PFSK-1 (cell line): ENCODE measurements around the gene ZNF462.

ENCODE experiments used
- FOXP2 ChIP-seq: optimal IDR thresholded peaks from 2 replicates; pipeline ENCODE3; 2011; ENCODE audit warnings: borderline replicate concordance, control low read depth, inconsistent platforms; ENCODE audit not compliant: insufficient read depth; ENCODE audit errors: extremely low read length, extremely low read depth
- POLR2AphosphoS5 ChIP-seq: IDR thresholded peaks from 2 replicates; pipeline ENCODE4 v1.6.1; 2012; ENCODE audit warnings: low read depth, mild to moderate bottlenecking, control low read depth, low read length, moderate library complexity
- SIN3A ChIP-seq: IDR thresholded peaks from 2 replicates; pipeline ENCODE4 v1.6.1; 2012; ENCODE audit warnings: mild to moderate bottlenecking, low read length, moderate library complexity, borderline replicate concordance; ENCODE audit not compliant: insufficient read depth
- TAF1 ChIP-seq: IDR thresholded peaks from 2 replicates; pipeline ENCODE4 v1.6.1; 2012; ENCODE audit warnings: low read length, control low read depth, borderline replicate concordance; ENCODE audit not compliant: insufficient read depth
- TF ChIP-seq, protein P1 (sequence below), 2 experiments: IDR thresholded peaks; 2 replicates each; pipeline versions ENCODE4 v1.6.1 to v1.8.0; 2011 to 2012; ENCODE audit warnings: low read depth in 2 of 2, low read length in 2 of 2, control low read depth in 1 of 2, inconsistent platforms in 1 of 2, mild to moderate bottlenecking in 1 of 2, moderate library complexity in 1 of 2; ENCODE audit not compliant: insufficient read depth in 1 of 2

Gene ZNF462

GRCh38 chr9:107046692-107047091, 183.7 kb downstream of the ZNF462 start:
- TF ChIP-seq POLR2AphosphoS5 (no peak), FOXP2 (no peak), SIN3A (no peak)

DNA sequence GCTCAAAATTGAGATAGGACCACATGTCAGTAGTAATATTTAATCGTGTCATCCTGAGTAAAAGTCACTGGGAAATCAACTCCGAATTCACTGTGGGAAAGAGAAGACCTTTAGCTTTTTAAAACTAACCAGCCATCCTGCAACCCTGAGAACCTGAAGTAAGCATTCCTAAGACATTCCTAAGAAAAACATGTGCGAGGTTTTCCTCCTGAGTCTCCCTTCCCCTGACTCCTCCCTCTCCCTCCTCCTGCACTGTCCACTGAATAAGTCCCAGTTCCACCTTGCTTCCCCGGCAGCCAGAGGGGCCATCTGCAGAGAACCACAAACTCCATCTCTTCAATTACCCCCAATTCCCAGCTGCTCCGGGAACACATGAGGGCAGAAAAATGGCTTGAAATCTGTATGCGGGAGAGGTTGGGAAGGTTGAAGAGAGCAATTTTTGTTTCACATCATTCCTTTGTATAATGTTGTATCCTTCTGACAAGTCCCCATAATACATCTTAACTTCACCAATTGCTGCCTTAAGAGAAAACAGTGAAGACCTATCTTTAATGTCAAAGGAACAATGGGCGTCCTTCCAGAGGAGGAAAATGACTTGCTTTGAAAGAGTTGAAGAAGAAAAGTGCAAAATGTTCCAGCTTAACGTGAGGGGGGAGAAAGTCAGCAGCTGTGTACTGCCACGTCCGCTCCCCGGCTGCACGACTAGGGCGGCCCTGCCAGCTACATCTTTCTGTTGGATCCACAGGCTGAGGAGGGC, 186.3 kb downstream of the ZNF462 start:
- TF ChIP-seq SIN3A = no peak
- TF ChIP-seq TAF1 = no peak
- no peak for TF ChIP-seq POLR2AphosphoS5
- TF ChIP-seq, protein P1, sequence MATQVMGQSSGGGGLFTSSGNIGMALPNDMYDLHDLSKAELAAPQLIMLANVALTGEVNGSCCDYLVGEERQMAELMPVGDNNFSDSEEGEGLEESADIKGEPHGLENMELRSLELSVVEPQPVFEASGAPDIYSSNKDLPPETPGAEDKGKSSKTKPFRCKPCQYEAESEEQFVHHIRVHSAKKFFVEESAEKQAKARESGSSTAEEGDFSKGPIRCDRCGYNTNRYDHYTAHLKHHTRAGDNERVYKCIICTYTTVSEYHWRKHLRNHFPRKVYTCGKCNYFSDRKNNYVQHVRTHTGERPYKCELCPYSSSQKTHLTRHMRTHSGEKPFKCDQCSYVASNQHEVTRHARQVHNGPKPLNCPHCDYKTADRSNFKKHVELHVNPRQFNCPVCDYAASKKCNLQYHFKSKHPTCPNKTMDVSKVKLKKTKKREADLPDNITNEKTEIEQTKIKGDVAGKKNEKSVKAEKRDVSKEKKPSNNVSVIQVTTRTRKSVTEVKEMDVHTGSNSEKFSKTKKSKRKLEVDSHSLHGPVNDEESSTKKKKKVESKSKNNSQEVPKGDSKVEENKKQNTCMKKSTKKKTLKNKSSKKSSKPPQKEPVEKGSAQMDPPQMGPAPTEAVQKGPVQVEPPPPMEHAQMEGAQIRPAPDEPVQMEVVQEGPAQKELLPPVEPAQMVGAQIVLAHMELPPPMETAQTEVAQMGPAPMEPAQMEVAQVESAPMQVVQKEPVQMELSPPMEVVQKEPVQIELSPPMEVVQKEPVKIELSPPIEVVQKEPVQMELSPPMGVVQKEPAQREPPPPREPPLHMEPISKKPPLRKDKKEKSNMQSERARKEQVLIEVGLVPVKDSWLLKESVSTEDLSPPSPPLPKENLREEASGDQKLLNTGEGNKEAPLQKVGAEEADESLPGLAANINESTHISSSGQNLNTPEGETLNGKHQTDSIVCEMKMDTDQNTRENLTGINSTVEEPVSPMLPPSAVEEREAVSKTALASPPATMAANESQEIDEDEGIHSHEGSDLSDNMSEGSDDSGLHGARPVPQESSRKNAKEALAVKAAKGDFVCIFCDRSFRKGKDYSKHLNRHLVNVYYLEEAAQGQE (IDR thresholded peaks at IDR 0.05; ENCODE audit: insufficient read depth in 1 of 2, low read depth in 2 of 2, low read length in 2 of 2) = no peak
- TF ChIP-seq FOXP2 = no peak

DNA sequence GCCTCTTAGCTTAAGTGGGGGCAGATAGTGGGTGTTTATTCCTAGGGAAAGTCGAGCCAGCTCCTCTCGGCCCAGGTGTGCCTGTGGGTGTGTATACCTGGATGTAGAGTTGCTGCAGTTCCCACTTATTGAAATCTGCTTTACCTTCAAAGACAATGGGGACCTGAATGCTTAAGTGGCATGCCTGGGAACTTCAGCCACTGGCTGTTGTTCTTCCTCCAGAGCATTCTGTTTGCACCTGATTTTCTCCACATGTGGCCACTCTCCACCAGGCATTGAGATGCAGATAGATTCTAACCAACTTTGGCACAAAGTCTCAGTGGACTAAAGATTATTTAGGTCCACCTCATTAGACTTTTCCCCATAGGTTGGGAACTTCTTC, 186.8 kb downstream of the ZNF462 start:
- TF ChIP-seq TAF1 = no peak
- TF ChIP-seq, protein P1 (IDR thresholded peaks at IDR 0.05; ENCODE audit: insufficient read depth in 1 of 2, low read depth in 2 of 2, low read length in 2 of 2) = no peak

DNA sequence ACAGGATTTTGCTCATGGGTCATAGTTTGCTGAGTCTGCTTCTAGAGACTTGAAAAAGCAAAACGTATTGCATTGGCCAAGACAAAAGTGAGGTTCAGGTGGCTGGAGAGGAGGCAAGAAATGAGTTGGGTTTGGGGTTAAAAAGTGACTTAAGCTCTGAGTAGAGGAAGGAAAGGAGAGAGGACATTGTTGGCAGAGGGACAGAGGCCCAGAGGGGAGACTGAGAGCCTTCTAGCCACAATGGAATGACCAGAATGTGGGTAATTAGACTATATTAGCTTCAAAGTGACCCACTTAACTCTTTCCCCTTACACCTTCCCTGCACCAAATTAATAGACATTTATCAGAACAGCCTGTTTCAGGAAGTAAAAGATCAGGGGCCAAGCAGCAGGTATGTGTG, 188.4 kb downstream of the ZNF462 start:
- TF ChIP-seq FOXP2 (no peak), TAF1 (no peak), SIN3A (no peak), POLR2AphosphoS5 (no peak)
- TF ChIP-seq, protein P1 (IDR thresholded peaks at IDR 0.05; ENCODE audit: insufficient read depth in 1 of 2, low read depth in 2 of 2, low read length in 2 of 2) = no peak

DNA sequence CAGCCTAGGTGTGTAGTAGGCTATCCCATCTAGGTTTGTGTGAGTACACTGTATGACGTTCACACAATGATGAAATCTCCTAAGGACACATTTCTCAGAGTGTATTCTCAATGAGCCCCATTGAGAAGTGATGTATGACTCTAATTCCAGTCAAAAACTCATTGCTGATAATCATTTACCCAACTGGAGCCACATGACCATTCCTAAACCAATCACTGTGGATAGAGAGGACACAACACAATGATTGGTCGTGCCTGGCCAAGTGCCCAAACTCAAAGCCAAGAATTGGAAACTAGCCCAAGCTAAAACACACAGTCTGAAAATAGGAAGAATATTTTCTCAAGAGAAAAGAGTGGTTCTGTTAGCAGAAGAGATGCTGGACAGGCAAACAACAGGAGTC, 191.2 kb downstream of the ZNF462 start:
- TF ChIP-seq, protein P1 (IDR thresholded peaks at IDR 0.05; ENCODE audit: insufficient read depth in 1 of 2, low read depth in 2 of 2, low read length in 2 of 2) = no peak
- TF ChIP-seq SIN3A = no peak
- TF ChIP-seq POLR2AphosphoS5 = no peak
- TF ChIP-seq TAF1 = no peak
- TF ChIP-seq FOXP2 = no peak
